MM.1S (cell line): ENCODE measurements around the gene CD151.

ENCODE experiments used
- DNase-seq: peaks from one replicate; pipeline ENCODE4 v3.0.0-alpha.2; 2015
- H2AFZ ChIP-seq: fragments of 300-600 bp; sonication (generic); 2 replicates; pipeline ENCODE4 v1.6.0; 2016; ENCODE audit warnings: antibody characterized with exemption, low read length
- H3F3A ChIP-seq: fragments of 300-600 bp; sonication (generic); 2 replicates; pipeline ENCODE4 v1.6.1; 2016; ENCODE audit warnings: mild to moderate bottlenecking, antibody characterized with exemption, low read length, moderate library complexity, mixed read lengths; ENCODE audit not compliant: insufficient read depth
- H3K27ac ChIP-seq: fragments of 300-600 bp; sonication (generic); 2 replicates; pipeline ENCODE4 v1.5.1; 2016; ENCODE audit warnings: mild to moderate bottlenecking, low read length
- H3K27me3 ChIP-seq: fragments of 300-600 bp; sonication (generic); replicated peaks from 2 replicates; pipeline ENCODE4 v1.6.0; 2016; ENCODE audit warnings: low read length; ENCODE audit not compliant: insufficient read depth
- H3K36me3 ChIP-seq: fragments of 300-600 bp; sonication (generic); replicated peaks from 2 replicates; pipeline ENCODE4 v1.6.1; 2016; ENCODE audit warnings: mild to moderate bottlenecking, low read length, mixed read lengths; ENCODE audit not compliant: insufficient read depth
- H3K4me1 ChIP-seq: fragments of 300-600 bp; sonication (generic); 2 replicates; pipeline ENCODE4 v1.6.1; 2016; ENCODE audit warnings: low read length, mixed read lengths
- H3K4me2 ChIP-seq: fragments of 300-600 bp; sonication (generic); 2 replicates; pipeline ENCODE4 v1.6.0; 2016; ENCODE audit warnings: low read depth, low read length
- H3K4me3 ChIP-seq: fragments of 300-600 bp; sonication (generic); 2 replicates; pipeline ENCODE4 v1.5.1; 2016; ENCODE audit warnings: low read length, mixed read lengths
- H3K79me2 ChIP-seq: fragments of 300-600 bp; sonication (generic); 2 replicates; pipeline ENCODE4 v1.6.1; 2016; ENCODE audit warnings: mixed run types, low read length, mixed read lengths
- H3K9ac ChIP-seq: fragments of 300-600 bp; sonication (generic); 2 replicates; pipeline ENCODE4 v1.6.1; 2016; ENCODE audit warnings: low read length, mixed read lengths
- H3K9me2 ChIP-seq: fragments of 300-600 bp; sonication (generic); replicated peaks from 2 replicates; pipeline ENCODE4 v1.6.1; 2016; ENCODE audit warnings: mild to moderate bottlenecking, low read length, mixed read lengths; ENCODE audit not compliant: insufficient read depth
- H3K9me3 ChIP-seq: fragments of 300-600 bp; sonication (generic); replicated peaks from 2 replicates; pipeline ENCODE4 v1.6.1; 2016; ENCODE audit warnings: mild to moderate bottlenecking, low read length, mixed read lengths; ENCODE audit not compliant: insufficient read depth
- H4K20me1 ChIP-seq: fragments of 300-600 bp; sonication (generic); 2 replicates; pipeline ENCODE4 v1.6.1; 2016; ENCODE audit warnings: mild to moderate bottlenecking, low read length, moderate library complexity, mixed read lengths; ENCODE audit not compliant: insufficient read depth
- CTCF ChIP-seq: fragments of 300-600 bp; sonication (generic); IDR thresholded peaks from 2 replicates; pipeline ENCODE4 v1.5.1; 2016; ENCODE audit warnings: antibody characterized with exemption, low read length, mixed read lengths
- EZH2 ChIP-seq: fragments of 300-600 bp; sonication (generic); optimal IDR thresholded peaks from 2 replicates; pipeline ENCODE3; 2017; ENCODE audit warnings: low read depth, mild to moderate bottlenecking, antibody characterized with exemption, low read length, mixed read lengths
- EZH2phosphoT487 ChIP-seq: fragments of 300-600 bp; sonication (generic); IDR thresholded peaks from 2 replicates; pipeline ENCODE4 v1.6.1; 2018; ENCODE audit warnings: antibody characterized with exemption, low read length

CD151 gene

GRCh38 chr11:792873-793272, 39.9 kb upstream of the CD151 start:
- H3K36me3 ChIP-seq, result no peaks in the 10 kb centered on the region
- no peaks in the 10 kb centered on the region for H3K9me2 ChIP-seq
- no peak overlapping the region for H2AFZ ChIP-seq
- H3K27ac ChIP-seq, result no peak overlapping the region
- H3K9ac ChIP-seq, result no peak overlapping the region
- no peaks in the 10 kb centered on the region for H4K20me1 ChIP-seq
- peaks cover 20% of the 10 kb centered on the region for H3F3A ChIP-seq
- H3K9me3 ChIP-seq, result no peaks in the 10 kb centered on the region
- peaks cover 58% of the 10 kb centered on the region for H3K79me2 ChIP-seq
- no peak overlapping the region for H3K4me2 ChIP-seq
- 0 out of 2 replicates have a peak, but pooled peaks cover 3% of the 10 kb centered on the region for H3K4me1 ChIP-seq
- no peak overlapping the region for H3K4me3 ChIP-seq
- DNase-seq, result no peak
- TF ChIP-seq CTCF (no peak), EZH2 (no peak), EZH2phosphoT487 (no peak)
- H3K27me3 ChIP-seq, result no peaks in the 10 kb centered on the region

GRCh38 chr11:793556-793955, 39.2 kb upstream of the CD151 start:
- no peak overlapping the region for H3K27ac ChIP-seq
- H3K9ac ChIP-seq, result no peak overlapping the region
- no peak overlapping the region for H3K4me3 ChIP-seq
- no peaks in the 10 kb centered on the region for H3K36me3 ChIP-seq
- H3K9me2 ChIP-seq, result no peaks in the 10 kb centered on the region
- no peak overlapping the region for H3K4me2 ChIP-seq
- no peak for DNase-seq
- no peaks in the 10 kb centered on the region for H3K27me3 ChIP-seq
- H3K9me3 ChIP-seq, result no peaks in the 10 kb centered on the region
- H3K4me1 ChIP-seq, result 0 out of 2 replicates have a peak, but pooled peaks cover 3% of the 10 kb centered on the region
- H3K79me2 ChIP-seq, result peaks cover 53% of the 10 kb centered on the region
- H3F3A ChIP-seq, result peaks cover 23% of the 10 kb centered on the region
- no peaks in the 10 kb centered on the region for H4K20me1 ChIP-seq
- H2AFZ ChIP-seq, result no peak overlapping the region
- TF ChIP-seq EZH2 (no peak), CTCF (no peak), EZH2phosphoT487 (no peak)

GRCh38 chr11:794013-794765, 38.6 kb upstream of the CD151 start:
- DNase-seq, result no peak
- H3K4me3 ChIP-seq, result no peak overlapping the region
- TF ChIP-seq EZH2phosphoT487 (no peak), CTCF (no peak), EZH2 (no peak)
- no peaks in the 10 kb centered on the region for H3K36me3 ChIP-seq
- H3K9me3 ChIP-seq, result no peaks in the 10 kb centered on the region
- H3F3A ChIP-seq, result peaks cover 27% of the 10 kb centered on the region
- peaks cover 46% of the 10 kb centered on the region for H3K79me2 ChIP-seq
- no peak overlapping the region for H3K27ac ChIP-seq
- no peaks in the 10 kb centered on the region for H3K4me1 ChIP-seq
- no peak overlapping the region for H3K9ac ChIP-seq
- no peak overlapping the region for H3K4me2 ChIP-seq
- H3K9me2 ChIP-seq, result no peaks in the 10 kb centered on the region
- no peaks in the 10 kb centered on the region for H3K27me3 ChIP-seq
- H4K20me1 ChIP-seq, result no peaks in the 10 kb centered on the region
- no peak overlapping the region for H2AFZ ChIP-seq
